OCI-LY1 (cell line): Measurements from ENCODE around the gene BAHD1.

ENCODE experiments used
- H2AFZ ChIP-seq: fragments of 200-600 bp; sonication (generic), shearing (Covaris generic); 2 replicates; pipeline ENCODE4 v1.6.0; 2014; ENCODE audit warnings: antibody characterized with exemption, mild to moderate bottlenecking, low read length
- H3F3A ChIP-seq: fragments of 200-600 bp; sonication (generic), shearing (Covaris generic); 2 replicates; pipeline ENCODE4 v1.6.0; 2014; ENCODE audit warnings: mild to moderate bottlenecking, antibody characterized with exemption, low read length, moderate library complexity; ENCODE audit not compliant: insufficient read depth
- H3K27ac ChIP-seq: fragments of 200-600 bp; sonication (generic); 2 replicates; pipeline ENCODE4 v1.5.1; 2014; ENCODE audit warnings: low read length, mixed run types, mild to moderate bottlenecking, low read depth; ENCODE audit not compliant: poor library complexity, severe bottlenecking
- H3K27me3 ChIP-seq: fragments of 200-600 bp; sonication (generic); 2 replicates; pipeline ENCODE4 v1.6.0; 2014; ENCODE audit warnings: antibody characterized with exemption, mild to moderate bottlenecking, low read length, moderate library complexity; ENCODE audit not compliant: insufficient read depth
- H3K36me3 ChIP-seq: fragments of 200-600 bp; sonication (generic); 2 replicates; pipeline ENCODE4 v1.6.1; 2014; ENCODE audit warnings: mild to moderate bottlenecking, antibody characterized with exemption, low read length, moderate library complexity, mixed read lengths; ENCODE audit not compliant: insufficient read depth
- H3K4me1 ChIP-seq: fragments of 200-600 bp; sonication (generic); 2 replicates; pipeline ENCODE4 v1.5.1; 2014; ENCODE audit warnings: mild to moderate bottlenecking, low read length, moderate library complexity; ENCODE audit not compliant: insufficient read depth, severe bottlenecking
- H3K4me2 ChIP-seq: fragments of 200-600 bp; sonication (generic), shearing (Covaris generic); 2 replicates; pipeline ENCODE4 v1.6.1; 2014; ENCODE audit warnings: low read length
- H3K4me3 ChIP-seq: fragments of 200-600 bp; sonication (generic); 2 replicates; pipeline ENCODE4 v1.5.1; 2014; ENCODE audit warnings: low read length, low read depth, mild to moderate bottlenecking, mixed read lengths; ENCODE audit not compliant: poor library complexity, severe bottlenecking
- H3K79me2 ChIP-seq: fragments of 200-600 bp; shearing (Covaris generic); 2 replicates; pipeline ENCODE4 v1.6.1; 2016; ENCODE audit warnings: mixed run types, low read length, mixed read lengths; ENCODE audit not compliant: insufficient read depth
- H3K9ac ChIP-seq: fragments of 200-600 bp; sonication (generic), shearing (Covaris generic); 2 replicates; pipeline ENCODE4 v1.6.1; 2014; ENCODE audit warnings: mild to moderate bottlenecking, low read length, mixed read lengths
- H3K9me2 ChIP-seq: fragments of 200-600 bp; sonication (generic), shearing (Covaris generic); 2 replicates; pipeline ENCODE4 v1.6.1; 2014; ENCODE audit warnings: low read depth, mild to moderate bottlenecking, low read length, mixed read lengths
- H3K9me3 ChIP-seq: fragments of 200-600 bp; shearing (Covaris generic); 2 replicates; pipeline ENCODE4 v1.6.1; 2014; ENCODE audit warnings: low read length, mixed read lengths
- H4K20me1 ChIP-seq: fragments of 200-600 bp; sonication (generic), shearing (Covaris generic); 2 replicates; pipeline ENCODE4 v1.6.0; 2016; ENCODE audit warnings: mild to moderate bottlenecking, low read length; ENCODE audit not compliant: insufficient read depth
- EZH2 ChIP-seq: fragments of 200-600 bp; sonication (generic), shearing (Covaris generic); IDR thresholded peaks from 2 replicates; pipeline ENCODE4 v1.8.0; 2017; ENCODE audit warnings: borderline replicate concordance, mixed run types, mild to moderate bottlenecking, antibody characterized with exemption, low read length, moderate library complexity, mixed read lengths
- TF ChIP-seq, protein P1 (sequence below): fragments of 200-600 bp; sonication (generic), shearing (Covaris generic); IDR thresholded peaks from 2 replicates; pipeline ENCODE4 v1.5.1; 2017; ENCODE audit warnings: mild to moderate bottlenecking, antibody characterized with exemption, low read length, moderate library complexity, mixed read lengths

BAHD1 gene

DNA sequence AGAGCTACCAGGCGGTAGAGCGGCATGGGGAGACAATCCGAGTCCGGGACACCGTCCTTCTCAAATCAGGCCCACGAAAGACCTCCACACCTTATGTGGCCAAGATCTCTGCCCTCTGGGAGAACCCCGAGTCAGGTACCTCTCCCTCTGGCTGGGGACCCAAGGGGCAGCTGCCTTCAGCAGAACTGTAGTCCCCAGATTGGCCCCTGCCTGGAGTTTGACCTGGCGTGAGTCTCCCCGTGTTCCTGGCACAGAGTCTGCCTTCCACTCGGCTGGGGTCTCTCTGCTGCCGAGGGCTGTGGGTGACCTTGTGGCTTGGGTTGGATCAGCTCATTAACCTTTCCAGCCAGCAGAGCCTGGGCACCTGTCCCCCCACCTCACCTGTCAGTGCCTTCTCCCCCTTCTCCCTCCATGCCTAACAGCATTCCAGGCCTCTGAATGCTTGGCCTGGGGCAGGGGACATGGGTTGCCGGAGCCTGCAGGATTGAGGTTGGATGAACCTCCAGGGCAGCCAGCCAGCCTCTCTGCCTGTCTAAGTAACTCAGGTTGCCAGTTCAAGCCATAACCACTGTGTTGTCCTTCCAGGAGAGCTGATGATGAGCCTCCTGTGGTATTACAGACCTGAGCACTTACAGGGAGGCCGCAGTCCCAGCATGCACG, 23.3 kb downstream of the BAHD1 start:
- Histone ChIP-seq H3K27me3 (no peaks in the 10 kb centered on the region), H3K4me1 (no peaks in the 10 kb centered on the region), H3K9ac (no peak overlapping the region), H3K4me3 (no peak overlapping the region), H2AFZ (no peak overlapping the region), H3F3A (no peaks in the 10 kb centered on the region), H4K20me1 (no peaks in the 10 kb centered on the region), H3K79me2 (no peaks in the 10 kb centered on the region), H3K27ac (no peak overlapping the region), H3K4me2 (no peak overlapping the region), H3K36me3 (peaks cover 37% of the 10 kb centered on the region; the same call in 1 of the 2 replicates), H3K9me2 (no peaks in the 10 kb centered on the region), H3K9me3 (no peaks in the 10 kb centered on the region)
- TF ChIP-seq EZH2, result no peak
- TF ChIP-seq, protein P1, sequence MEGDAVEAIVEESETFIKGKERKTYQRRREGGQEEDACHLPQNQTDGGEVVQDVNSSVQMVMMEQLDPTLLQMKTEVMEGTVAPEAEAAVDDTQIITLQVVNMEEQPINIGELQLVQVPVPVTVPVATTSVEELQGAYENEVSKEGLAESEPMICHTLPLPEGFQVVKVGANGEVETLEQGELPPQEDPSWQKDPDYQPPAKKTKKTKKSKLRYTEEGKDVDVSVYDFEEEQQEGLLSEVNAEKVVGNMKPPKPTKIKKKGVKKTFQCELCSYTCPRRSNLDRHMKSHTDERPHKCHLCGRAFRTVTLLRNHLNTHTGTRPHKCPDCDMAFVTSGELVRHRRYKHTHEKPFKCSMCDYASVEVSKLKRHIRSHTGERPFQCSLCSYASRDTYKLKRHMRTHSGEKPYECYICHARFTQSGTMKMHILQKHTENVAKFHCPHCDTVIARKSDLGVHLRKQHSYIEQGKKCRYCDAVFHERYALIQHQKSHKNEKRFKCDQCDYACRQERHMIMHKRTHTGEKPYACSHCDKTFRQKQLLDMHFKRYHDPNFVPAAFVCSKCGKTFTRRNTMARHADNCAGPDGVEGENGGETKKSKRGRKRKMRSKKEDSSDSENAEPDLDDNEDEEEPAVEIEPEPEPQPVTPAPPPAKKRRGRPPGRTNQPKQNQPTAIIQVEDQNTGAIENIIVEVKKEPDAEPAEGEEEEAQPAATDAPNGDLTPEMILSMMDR, result no peak

DNA sequence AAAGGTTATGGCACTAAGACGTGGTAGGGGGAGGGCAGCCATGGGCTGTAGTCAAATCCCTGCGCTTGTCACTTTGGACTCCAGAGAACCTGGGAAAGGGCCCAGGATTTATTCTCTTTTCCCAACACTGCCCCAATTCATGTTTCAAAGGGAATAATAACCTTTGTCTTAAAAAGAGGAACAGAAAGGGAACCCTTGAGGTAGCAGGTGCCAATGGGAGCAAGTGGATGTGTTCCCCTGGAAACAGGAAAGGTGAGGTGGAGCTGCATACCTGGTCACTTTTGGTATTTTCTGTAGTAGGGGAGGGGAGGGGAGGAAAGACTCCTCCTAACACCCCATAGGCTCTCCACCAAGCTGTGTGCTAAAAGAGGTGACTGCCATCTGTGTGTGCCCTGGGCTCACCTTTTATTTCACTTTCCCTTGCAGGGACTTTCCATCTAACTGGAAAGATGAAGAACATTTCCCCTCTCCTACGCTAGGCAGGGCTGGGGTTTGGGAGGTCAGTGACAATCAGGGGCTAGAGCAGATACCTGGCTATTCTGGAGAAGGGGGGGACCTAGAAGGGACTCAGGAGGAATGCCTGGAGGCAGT, 23.9 kb downstream of the BAHD1 start:
- H3K9me2 ChIP-seq, result no peaks in the 10 kb centered on the region
- no peaks in the 10 kb centered on the region for H3K27me3 ChIP-seq
- H3K36me3 ChIP-seq, result peaks cover 33% of the 10 kb centered on the region; the same call in 1 of the 2 replicates
- peaks cover 5% of the 10 kb centered on the region; the same call in 1 of the 2 replicates for H3F3A ChIP-seq
- no peaks in the 10 kb centered on the region for H4K20me1 ChIP-seq
- H3K9ac ChIP-seq, result no peak overlapping the region
- no peak overlapping the region for H3K4me2 ChIP-seq
- no peaks in the 10 kb centered on the region for H3K79me2 ChIP-seq
- TF ChIP-seq EZH2, result no peak
- TF ChIP-seq, protein P1, result no peak
- no peak overlapping the region for H3K4me3 ChIP-seq
- no peaks in the 10 kb centered on the region for H3K4me1 ChIP-seq
- no peak overlapping the region for H2AFZ ChIP-seq
- H3K27ac ChIP-seq, result no peak overlapping the region
- H3K9me3 ChIP-seq, result no peaks in the 10 kb centered on the region

DNA sequence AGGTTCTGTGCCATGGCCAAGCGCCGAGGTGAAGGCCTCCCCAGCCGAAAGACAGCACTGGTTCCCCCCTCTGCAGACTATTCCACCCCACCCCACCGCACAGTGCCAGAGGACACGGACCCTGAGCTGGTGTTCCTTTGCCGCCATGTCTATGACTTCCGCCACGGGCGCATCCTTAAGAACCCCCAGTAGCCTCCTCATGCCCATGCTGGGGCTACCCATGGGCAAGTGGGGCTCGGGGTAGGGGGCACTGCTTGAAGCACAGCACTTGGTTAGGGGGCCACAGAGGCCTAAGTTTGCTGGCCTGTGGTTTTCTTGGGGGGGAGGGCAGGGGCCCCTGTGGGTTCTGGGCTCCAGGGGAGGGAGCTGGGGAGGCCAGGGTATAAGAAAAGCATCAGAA, 25.2 kb downstream of the BAHD1 start:
- Histone ChIP-seq H3K36me3 (peaks cover 30% of the 10 kb centered on the region; the same call in 1 of the 2 replicates), H4K20me1 (no peaks in the 10 kb centered on the region), H3K9ac (no peak overlapping the region), H3K4me1 (peaks cover 5% of the 10 kb centered on the region), H3K27me3 (no peaks in the 10 kb centered on the region), H3K9me2 (no peaks in the 10 kb centered on the region), H3F3A (peaks cover 8% of the 10 kb centered on the region; the same call in 1 of the 2 replicates), H3K4me3 (no peak overlapping the region), H3K9me3 (no peaks in the 10 kb centered on the region), H3K4me2 (no peak overlapping the region), H3K27ac (no peak overlapping the region), H3K79me2 (no peaks in the 10 kb centered on the region), H2AFZ (no peak overlapping the region)
- TF ChIP-seq EZH2, result no peak
- TF ChIP-seq, protein P1, result no peak
